AG04450 (cell line): Measurements from ENCODE around the gene STYXL2. TPM values are rescaled to one million over a fixed set of nuclear protein-coding genes. Genes with fewer than 3 reads are reported as not detected.

ENCODE experiments used
- CTCF ChIA-PET: fragments of 300-600, 350-600 bp; formaldehyde crosslinking; extraction: SDS; loops from one replicate; lab custom pipeline; 2022; ENCODE audit warnings: antibody characterized with exemption, inconsistent platforms; lab: Charles Lee
- POLR2A ChIA-PET: fragments of 350-600 bp; formaldehyde crosslinking; extraction: SDS; loops from one replicate; lab custom pipeline; 2021; ENCODE audit warnings: antibody characterized with exemption, inconsistent platforms; lab: Yijun Ruan, JAX
- DNase-seq: peaks from one replicate; pipeline ENCODE4 v3.0.0-alpha.2; 2011; ENCODE audit warnings: low read depth, low spot score
- H3K27ac ChIP-seq: one replicate; pipeline ENCODE4 v1.5.1; 2012; ENCODE audit warnings: low read depth, low read length, control low read depth
- H3K27me3 ChIP-seq: one replicate; pipeline ENCODE4 v1.6.0; 2012; ENCODE audit warnings: low read length; ENCODE audit not compliant: control insufficient read depth, insufficient read depth
- H3K4me3 ChIP-seq: 2 replicates; pipeline ENCODE4 v1.5.1; 2011; ENCODE audit warnings: mild to moderate bottlenecking, low read depth, low read length, control low read depth
- H3K9me3 ChIP-seq: 2 replicates; pipeline ENCODE4 v1.5.1; 2012; ENCODE audit warnings: low read length; ENCODE audit not compliant: control insufficient read depth, insufficient read depth
- CTCF ChIP-seq: IDR thresholded peaks from 2 replicates; pipeline ENCODE4 v1.5.1; 2011; ENCODE audit warnings: low read depth, low read length, control low read depth, inconsistent platforms
- polyA plus RNA-seq: library from polyadenylated mRNA; depleted of rRNA; stranded (reverse); fragments of >200 nt; gene quantifications from 2 replicates; pipeline ENCODE4 v1.2.3, GENCODE V29; 2011

Gene STYXL2
- polyA plus RNA-seq, 1 experiment: not detected

DNA sequence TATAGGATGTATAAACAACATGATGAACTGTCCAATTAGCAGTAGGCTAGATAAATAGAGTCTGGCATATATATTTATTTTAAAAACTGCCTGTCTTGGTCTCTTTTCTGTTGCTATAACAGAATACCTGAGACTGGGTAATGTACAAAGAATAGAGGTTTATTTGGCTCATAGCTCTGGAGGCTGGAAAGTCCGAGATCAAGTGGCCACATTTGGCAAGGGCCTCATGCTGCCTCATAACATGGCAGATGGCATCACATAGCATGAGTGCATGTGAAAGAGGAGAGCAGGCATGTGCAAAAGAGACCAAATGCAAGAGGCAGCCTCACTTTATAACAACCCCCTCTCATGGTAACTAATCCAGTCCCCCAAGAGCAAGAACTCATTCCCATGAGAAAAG is 6.0 kb downstream of the STYXL2 start:
- no peak for TF ChIP-seq CTCF
- ChIA-PET CTCF (interaction anchor here (0.6 kb wide), 1 partner anchor 121 kb away, joined by 3 read pairs; the partner anchor contains the start of gene POU2F1), POLR2A (no interaction called here)
- Histone ChIP-seq H3K9me3 (no peaks in the 10 kb centered on the region), H3K27me3 (no peaks in the 10 kb centered on the region), H3K27ac (no peak overlapping the region), H3K4me3 (no peak overlapping the region)
- no peak for DNase-seq

DNA sequence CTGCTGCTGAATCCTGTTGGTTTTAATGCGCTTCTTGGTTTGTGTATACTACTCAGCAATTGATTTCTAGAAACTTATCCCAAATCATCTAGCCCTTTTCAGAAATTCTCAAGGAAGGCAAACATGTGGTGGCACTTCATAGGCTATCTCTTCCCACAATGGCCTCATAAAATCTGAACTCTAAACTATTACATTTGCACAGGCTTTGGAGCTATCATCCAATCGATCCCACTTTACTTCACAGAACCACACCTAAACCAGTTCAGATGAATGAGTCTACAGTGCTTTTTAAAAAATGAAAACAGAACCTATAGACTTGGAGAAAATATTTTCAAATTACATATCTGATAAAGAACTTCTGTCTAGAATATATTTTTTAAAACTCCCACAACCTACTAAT is 6.9 kb downstream of the STYXL2 start:
- CTCF ChIA-PET: no interaction called here
- TF ChIP-seq CTCF: no peak
- H3K27me3 ChIP-seq: no peaks in the 10 kb centered on the region
- H3K27ac ChIP-seq: no peak overlapping the region
- H3K9me3 ChIP-seq: no peaks in the 10 kb centered on the region
- POLR2A ChIA-PET: no interaction called here
- no peak for DNase-seq
- no peak overlapping the region for H3K4me3 ChIP-seq

DNA sequence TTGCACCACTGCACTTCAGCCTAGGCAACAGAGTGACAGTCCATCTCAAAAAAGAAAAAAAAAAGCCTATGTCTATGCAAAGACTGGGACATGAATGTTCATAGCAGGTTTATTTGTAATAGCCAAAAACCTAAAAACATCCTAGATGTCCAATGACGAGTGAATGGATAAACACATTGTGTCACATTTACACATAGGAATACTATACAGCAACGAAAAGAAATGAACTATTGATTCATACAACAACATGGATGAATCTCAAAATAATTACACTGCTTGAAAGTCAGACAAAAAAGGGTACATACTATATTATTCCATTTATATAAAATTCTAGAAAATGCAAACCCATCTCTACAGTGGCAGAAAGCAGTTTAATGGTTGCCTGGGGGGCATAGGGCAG is 7.9 kb downstream of the STYXL2 start:
- no peaks in the 10 kb centered on the region for H3K27me3 ChIP-seq
- H3K4me3 ChIP-seq: no peak overlapping the region
- CTCF ChIA-PET: interaction anchor here (0.7 kb wide), 1 partner anchor 456 kb away, joined by 8 read pairs; no protein-coding TSS in a partner anchor
- TF ChIP-seq CTCF: no peak
- H3K27ac ChIP-seq: no peak overlapping the region
- POLR2A ChIA-PET: no interaction called here
- DNase-seq: no peak
- no peaks in the 10 kb centered on the region for H3K9me3 ChIP-seq

DNA sequence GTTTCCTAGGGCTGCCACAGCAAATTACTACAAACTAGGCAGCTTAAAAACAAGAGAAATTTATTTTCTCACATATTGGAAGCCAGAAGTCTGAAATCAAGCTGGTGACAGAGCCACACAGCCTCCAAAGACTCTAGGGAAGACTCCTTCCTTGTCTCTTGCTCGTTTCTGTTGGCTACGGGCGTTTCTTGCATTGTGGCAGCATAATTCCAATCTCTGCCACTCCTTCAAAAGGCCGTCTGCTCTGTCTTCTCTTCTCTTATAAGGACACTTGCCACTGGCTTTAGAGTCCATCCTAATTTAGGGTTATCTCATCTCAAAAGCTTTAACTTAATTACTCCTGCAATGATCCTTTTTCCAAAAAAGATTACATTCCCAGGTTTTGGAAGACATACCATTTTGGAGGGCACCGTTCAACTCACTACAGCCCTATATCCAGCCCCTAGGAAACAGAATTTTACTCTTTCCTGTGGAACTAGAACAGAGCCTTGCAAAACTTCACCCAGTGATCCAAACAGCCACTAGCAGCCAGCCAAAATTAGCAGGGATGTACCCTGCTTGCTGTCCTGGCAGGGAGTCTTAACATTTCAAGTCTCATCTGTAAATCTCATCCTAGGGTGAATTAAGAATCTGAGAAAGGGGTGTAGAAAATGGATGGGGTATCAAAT is 9.2 kb downstream of the STYXL2 start:
- Histone ChIP-seq H3K4me3 (no peak overlapping the region), H3K27ac (no peak overlapping the region), H3K9me3 (no peaks in the 10 kb centered on the region), H3K27me3 (no peaks in the 10 kb centered on the region)
- CTCF ChIA-PET: no interaction called here
- no peak for TF ChIP-seq CTCF
- DNase-seq: no peak
- POLR2A ChIA-PET: no interaction called here

GRCh38 chr1:167104256-167104633 is 10.4 kb downstream of the STYXL2 start:
- no peak for DNase-seq
- H3K9me3 ChIP-seq: no peaks in the 10 kb centered on the region
- CTCF ChIA-PET: interaction anchor here (0.6 kb wide), 1 partner anchor 19 kb away, joined by 4 read pairs; no protein-coding TSS in a partner anchor
- no peak overlapping the region for H3K4me3 ChIP-seq
- POLR2A ChIA-PET: no interaction called here
- H3K27ac ChIP-seq: no peak overlapping the region
- TF ChIP-seq CTCF: no peak
- no peaks in the 10 kb centered on the region for H3K27me3 ChIP-seq
